Measurements from ENCODE around the gene HYCC1.
"Not testable (repeated sequence)": the region's sequence is repeated elsewhere in the genome, so short reads cannot be mapped to it uniquely, and the experiment has no call there.

HYCC1 gene

DNA sequence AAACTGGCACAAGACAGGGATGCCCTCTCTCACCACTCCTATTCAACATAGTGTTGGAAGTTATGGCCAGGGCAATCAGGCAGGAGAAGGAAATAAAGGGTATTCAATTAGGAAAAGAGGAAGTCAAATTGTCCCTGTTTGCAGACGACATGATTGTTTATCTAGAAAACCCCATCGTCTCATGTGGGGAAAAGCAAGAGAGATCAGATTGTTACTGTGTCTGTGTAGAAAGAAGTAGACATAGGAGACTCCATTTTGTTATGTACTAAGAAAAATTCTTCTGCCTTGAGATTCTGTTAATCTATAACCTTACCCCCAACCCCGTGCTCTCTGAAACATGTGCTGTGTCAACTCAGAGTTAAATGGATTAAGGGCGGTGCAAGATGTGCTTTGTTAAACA, 25.7 kb upstream of the HYCC1 start:
- not testable (repeated sequence) for H3K4me1 ChIP-seq (ENCODE audit: control insufficient read depth in 1 of 2, insufficient read depth in 2 of 2, low read length in 2 of 2); H3K27ac ChIP-seq (ENCODE audit: low read depth, low read length); H3K27me3 ChIP-seq (ENCODE audit: control insufficient read depth in 1 of 2, insufficient read depth in 2 of 2, low read length in 2 of 2)

GRCh38 chr7:23035542-23036371, 21.8 kb upstream of the HYCC1 start:
- not testable (repeated sequence) for H3K4me3 ChIP-seq (ENCODE audit: low read depth in 1 of 2, low read length in 2 of 2); H3K9ac ChIP-seq (ENCODE audit: low read depth in 1 of 2, low read length in 2 of 2); H3K9me3 ChIP-seq (ENCODE audit: control insufficient read depth in 1 of 2, low read length in 2 of 2); H3K27me3 ChIP-seq (ENCODE audit: control insufficient read depth in 1 of 2, insufficient read depth in 2 of 2, low read length in 2 of 2); H3K36me3 ChIP-seq (ENCODE audit: control insufficient read depth in 1 of 2, insufficient read depth in 2 of 2, low read length in 2 of 2); H3K4me1 ChIP-seq (ENCODE audit: control insufficient read depth in 1 of 2, insufficient read depth in 2 of 2, low read length in 2 of 2); H3K27ac ChIP-seq (ENCODE audit: low read depth, low read length)

More for the DNA sequence above, 25.7 kb upstream of the HYCC1 start:
- not testable (repeated sequence) for H3K9me3 ChIP-seq (ENCODE audit: control insufficient read depth in 1 of 2, low read length in 2 of 2); H3K9ac ChIP-seq (ENCODE audit: low read depth in 1 of 2, low read length in 2 of 2); H3K36me3 ChIP-seq (ENCODE audit: control insufficient read depth in 1 of 2, insufficient read depth in 2 of 2, low read length in 2 of 2); H3K4me3 ChIP-seq (ENCODE audit: low read depth in 1 of 2, low read length in 2 of 2)

- Histone ChIP-seq H3K4me3 (ENCODE audit: low read depth in 1 of 2, low read length in 2 of 2) (no peak overlapping the region), H3K9ac (ENCODE audit: low read depth in 1 of 2, low read length in 2 of 2) (no peak overlapping the region), H3K9me3 (ENCODE audit: control insufficient read depth in 1 of 2, low read length in 2 of 2) (no peaks in the 10 kb centered on the region), H3K27me3 (ENCODE audit: control insufficient read depth in 1 of 2, insufficient read depth in 2 of 2, low read length in 2 of 2) (no peaks in the 10 kb centered on the region), H3K4me1 (ENCODE audit: control insufficient read depth in 1 of 2, insufficient read depth in 2 of 2, low read length in 2 of 2) (no peaks in the 10 kb centered on the region), H3K36me3 (ENCODE audit: control insufficient read depth in 1 of 2, insufficient read depth in 2 of 2, low read length in 2 of 2) (no peaks in the 10 kb centered on the region), H3K27ac (ENCODE audit: low read depth, low read length) (no peak overlapping the region)
Measured at GRCh38 chr7:23027261-23027660, 13.3 kb upstream of the HYCC1 start.

GRCh38 chr7:23026164-23026563, 12.2 kb upstream of the HYCC1 start:
- H3K36me3 ChIP-seq (ENCODE audit: control insufficient read depth in 1 of 2, insufficient read depth in 2 of 2, low read length in 2 of 2) = no peaks in the 10 kb centered on the region
- no peaks in the 10 kb centered on the region for H3K4me1 ChIP-seq (ENCODE audit: control insufficient read depth in 1 of 2, insufficient read depth in 2 of 2, low read length in 2 of 2)
- H3K4me3 ChIP-seq (ENCODE audit: low read depth in 1 of 2, low read length in 2 of 2) = no peak overlapping the region
- no peaks in the 10 kb centered on the region for H3K9me3 ChIP-seq (ENCODE audit: control insufficient read depth in 1 of 2, low read length in 2 of 2)
- H3K9ac ChIP-seq (ENCODE audit: low read depth in 1 of 2, low read length in 2 of 2) = no peak overlapping the region
- H3K27me3 ChIP-seq (ENCODE audit: control insufficient read depth in 1 of 2, insufficient read depth in 2 of 2, low read length in 2 of 2) = no peaks in the 10 kb centered on the region
- H3K27ac ChIP-seq (ENCODE audit: low read depth, low read length) = no peak overlapping the region

GRCh38 chr7:23024454-23024853, 10.5 kb upstream of the HYCC1 start:
- no peaks in the 10 kb centered on the region for H3K9me3 ChIP-seq (ENCODE audit: control insufficient read depth in 1 of 2, low read length in 2 of 2)
- H3K36me3 ChIP-seq (ENCODE audit: control insufficient read depth in 1 of 2, insufficient read depth in 2 of 2, low read length in 2 of 2) = no peaks in the 10 kb centered on the region
- no peak overlapping the region for H3K9ac ChIP-seq (ENCODE audit: low read depth in 1 of 2, low read length in 2 of 2)
- H3K27ac ChIP-seq (ENCODE audit: low read depth, low read length) = no peak overlapping the region
- H3K27me3 ChIP-seq (ENCODE audit: control insufficient read depth in 1 of 2, insufficient read depth in 2 of 2, low read length in 2 of 2) = no peaks in the 10 kb centered on the region
- H3K4me3 ChIP-seq (ENCODE audit: low read depth in 1 of 2, low read length in 2 of 2) = no peak overlapping the region
- H3K4me1 ChIP-seq (ENCODE audit: control insufficient read depth in 1 of 2, insufficient read depth in 2 of 2, low read length in 2 of 2) = no peaks in the 10 kb centered on the region

DNA sequence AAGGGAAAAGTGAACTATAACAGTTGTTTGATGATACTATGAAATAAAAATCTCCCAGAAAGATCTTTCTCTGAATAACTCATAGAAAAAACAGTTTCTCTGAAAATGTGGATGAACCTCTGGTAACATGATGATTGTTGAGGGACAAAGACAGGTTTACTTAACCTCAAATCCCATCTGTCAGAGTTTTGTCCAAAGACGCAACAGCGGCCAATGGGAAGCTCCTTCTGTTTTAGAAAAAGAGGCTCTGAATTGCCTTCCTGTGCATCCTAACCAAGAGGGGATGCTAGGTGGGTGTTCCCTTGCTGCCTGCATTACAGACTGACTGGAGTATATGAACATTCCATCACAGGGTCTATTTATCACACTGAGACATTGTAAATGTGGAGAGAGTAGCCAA, 8.9 kb upstream of the HYCC1 start:
- H3K4me1 ChIP-seq (ENCODE audit: control insufficient read depth in 1 of 2, insufficient read depth in 2 of 2, low read length in 2 of 2) = no peaks in the 10 kb centered on the region
- H3K27ac ChIP-seq (ENCODE audit: low read depth, low read length) = no peak overlapping the region
- no peaks in the 10 kb centered on the region for H3K36me3 ChIP-seq (ENCODE audit: control insufficient read depth in 1 of 2, insufficient read depth in 2 of 2, low read length in 2 of 2)
- H3K4me3 ChIP-seq (ENCODE audit: low read depth in 1 of 2, low read length in 2 of 2) = no peak overlapping the region
- H3K9ac ChIP-seq (ENCODE audit: low read depth in 1 of 2, low read length in 2 of 2) = no peak overlapping the region
- H3K9me3 ChIP-seq (ENCODE audit: control insufficient read depth in 1 of 2, low read length in 2 of 2) = no peaks in the 10 kb centered on the region
- H3K27me3 ChIP-seq (ENCODE audit: control insufficient read depth in 1 of 2, insufficient read depth in 2 of 2, low read length in 2 of 2) = no peaks in the 10 kb centered on the region

DNA sequence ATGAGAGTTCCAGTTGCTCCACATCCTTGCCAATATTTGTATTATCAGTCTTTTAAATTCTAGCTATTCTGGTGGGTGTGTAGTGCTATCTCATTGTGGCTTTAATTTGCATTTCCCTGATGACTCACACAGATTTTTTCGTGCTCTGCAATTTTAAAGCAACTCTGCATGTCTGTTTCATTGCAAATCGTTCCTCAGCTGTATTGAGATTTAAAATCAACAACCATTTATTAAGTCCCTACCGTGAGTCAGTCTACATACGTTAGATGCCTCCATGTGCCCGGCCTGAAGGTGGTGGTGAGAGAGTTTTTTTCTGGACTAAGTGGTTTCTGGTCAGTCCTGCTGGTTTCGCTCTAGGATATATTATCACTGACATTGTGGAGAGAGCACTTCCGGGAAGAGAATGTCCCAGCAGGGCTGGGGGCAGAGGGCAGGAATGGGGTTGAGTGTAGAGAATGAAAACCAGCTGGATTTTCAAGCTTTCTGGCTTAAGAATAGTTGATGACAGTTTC, 8.4 kb upstream of the HYCC1 start:
- Histone ChIP-seq H3K4me3 (ENCODE audit: low read depth in 1 of 2, low read length in 2 of 2) (no peak overlapping the region), H3K27ac (ENCODE audit: low read depth, low read length) (no peak overlapping the region)

DNA sequence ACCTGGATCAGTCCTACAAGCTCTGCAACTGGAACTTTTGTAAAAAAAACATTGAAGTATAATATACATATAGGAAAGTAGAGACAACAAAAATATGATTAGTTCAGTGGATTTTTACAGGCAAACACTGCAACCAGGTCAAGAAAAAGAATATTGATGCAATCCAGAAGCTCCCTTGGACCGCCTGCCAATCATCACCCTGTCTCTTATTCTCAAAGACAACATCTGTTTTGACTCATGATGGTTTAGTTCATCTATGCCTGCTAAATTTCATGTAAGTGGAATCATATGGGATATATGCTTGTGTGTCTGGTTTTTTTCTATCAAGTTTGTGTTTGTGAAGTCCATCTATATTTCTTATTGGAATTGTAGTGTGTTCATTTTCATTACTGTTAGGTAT, 7.7 kb upstream of the HYCC1 start:
- Histone ChIP-seq H3K4me1 (ENCODE audit: control insufficient read depth in 1 of 2, insufficient read depth in 2 of 2, low read length in 2 of 2) (peaks cover under 1 to 6% of the 10 kb centered on the region in 2 donors), H3K27me3 (ENCODE audit: control insufficient read depth in 1 of 2, insufficient read depth in 2 of 2, low read length in 2 of 2) (no peaks in the 10 kb centered on the region), H3K27ac (ENCODE audit: low read depth, low read length) (no peak overlapping the region), H3K9me3 (ENCODE audit: control insufficient read depth in 1 of 2, low read length in 2 of 2) (no peaks in the 10 kb centered on the region), H3K9ac (ENCODE audit: low read depth in 1 of 2, low read length in 2 of 2) (no peak overlapping the region), H3K36me3 (ENCODE audit: control insufficient read depth in 1 of 2, insufficient read depth in 2 of 2, low read length in 2 of 2) (no peaks in the 10 kb centered on the region), H3K4me3 (ENCODE audit: low read depth in 1 of 2, low read length in 2 of 2) (no peak overlapping the region)

More for the DNA sequence above, 8.4 kb upstream of the HYCC1 start:
- Histone ChIP-seq H3K9ac (ENCODE audit: low read depth in 1 of 2, low read length in 2 of 2) (no peak overlapping the region), H3K9me3 (ENCODE audit: control insufficient read depth in 1 of 2, low read length in 2 of 2) (no peaks in the 10 kb centered on the region), H3K36me3 (ENCODE audit: control insufficient read depth in 1 of 2, insufficient read depth in 2 of 2, low read length in 2 of 2) (no peaks in the 10 kb centered on the region), H3K27me3 (ENCODE audit: control insufficient read depth in 1 of 2, insufficient read depth in 2 of 2, low read length in 2 of 2) (no peaks in the 10 kb centered on the region), H3K4me1 (ENCODE audit: control insufficient read depth in 1 of 2, insufficient read depth in 2 of 2, low read length in 2 of 2) (no peaks in the 10 kb centered on the region)

- Histone ChIP-seq H3K9ac (ENCODE audit: low read depth in 1 of 2, low read length in 2 of 2) (no peak overlapping the region), H3K27me3 (ENCODE audit: control insufficient read depth in 1 of 2, insufficient read depth in 2 of 2, low read length in 2 of 2) (no peaks in the 10 kb centered on the region), H3K36me3 (ENCODE audit: control insufficient read depth in 1 of 2, insufficient read depth in 2 of 2, low read length in 2 of 2) (no peaks in the 10 kb centered on the region), H3K4me1 (ENCODE audit: control insufficient read depth in 1 of 2, insufficient read depth in 2 of 2, low read length in 2 of 2) (peaks cover 5 to 13% of the 10 kb centered on the region in 2 donors), H3K9me3 (ENCODE audit: control insufficient read depth in 1 of 2, low read length in 2 of 2) (no peaks in the 10 kb centered on the region), H3K27ac (ENCODE audit: low read depth, low read length) (no peak overlapping the region), H3K4me3 (ENCODE audit: low read depth in 1 of 2, low read length in 2 of 2) (no peak overlapping the region)
Measured at GRCh38 chr7:23020742-23021401, 6.9 kb upstream of the HYCC1 start.

DNA sequence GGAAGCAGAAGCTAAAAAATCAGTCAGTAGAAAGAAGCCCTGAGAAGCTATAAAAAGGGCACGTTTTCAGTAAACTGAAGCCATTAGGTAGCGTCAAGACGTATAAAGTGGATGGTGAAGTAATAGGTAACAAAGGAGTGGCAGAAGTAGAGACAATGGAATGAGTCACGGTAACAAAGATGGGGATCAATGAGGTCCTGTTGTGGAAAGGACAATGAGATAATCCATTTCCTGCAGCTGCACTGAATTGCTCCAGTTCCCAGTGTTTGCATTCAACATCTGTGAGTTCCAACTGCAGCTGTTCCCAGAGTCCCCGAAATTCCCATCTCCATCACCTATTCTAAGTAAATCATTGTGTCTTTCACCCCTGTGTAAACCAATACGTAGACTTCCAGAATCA, 4.8 kb upstream of the HYCC1 start:
- H3K27ac ChIP-seq (ENCODE audit: low read depth, low read length) = no peak overlapping the region
- H3K27me3 ChIP-seq (ENCODE audit: control insufficient read depth in 1 of 2, insufficient read depth in 2 of 2, low read length in 2 of 2) = no peaks in the 10 kb centered on the region
- no peak overlapping the region for H3K9ac ChIP-seq (ENCODE audit: low read depth in 1 of 2, low read length in 2 of 2)
- H3K4me1 ChIP-seq (ENCODE audit: control insufficient read depth in 1 of 2, insufficient read depth in 2 of 2, low read length in 2 of 2) = peaks cover 5 to 19% of the 10 kb centered on the region in 2 donors
- no peaks in the 10 kb centered on the region for H3K36me3 ChIP-seq (ENCODE audit: control insufficient read depth in 1 of 2, insufficient read depth in 2 of 2, low read length in 2 of 2)
- H3K4me3 ChIP-seq (ENCODE audit: low read depth in 1 of 2, low read length in 2 of 2) = no peak overlapping the region
- H3K9me3 ChIP-seq (ENCODE audit: control insufficient read depth in 1 of 2, low read length in 2 of 2) = no peaks in the 10 kb centered on the region
